GM19043 (cell line): ENCODE results near the gene CLCN7.

Source experiments
- ATAC-seq: cut with Tn5 transposase; IDR thresholded peaks from one replicate; pipeline ENCODE4 v1.9.1; 2021; ENCODE audit warnings: low read depth; ENCODE audit not compliant: unreplicated experiment

The CLCN7 gene

DNA sequence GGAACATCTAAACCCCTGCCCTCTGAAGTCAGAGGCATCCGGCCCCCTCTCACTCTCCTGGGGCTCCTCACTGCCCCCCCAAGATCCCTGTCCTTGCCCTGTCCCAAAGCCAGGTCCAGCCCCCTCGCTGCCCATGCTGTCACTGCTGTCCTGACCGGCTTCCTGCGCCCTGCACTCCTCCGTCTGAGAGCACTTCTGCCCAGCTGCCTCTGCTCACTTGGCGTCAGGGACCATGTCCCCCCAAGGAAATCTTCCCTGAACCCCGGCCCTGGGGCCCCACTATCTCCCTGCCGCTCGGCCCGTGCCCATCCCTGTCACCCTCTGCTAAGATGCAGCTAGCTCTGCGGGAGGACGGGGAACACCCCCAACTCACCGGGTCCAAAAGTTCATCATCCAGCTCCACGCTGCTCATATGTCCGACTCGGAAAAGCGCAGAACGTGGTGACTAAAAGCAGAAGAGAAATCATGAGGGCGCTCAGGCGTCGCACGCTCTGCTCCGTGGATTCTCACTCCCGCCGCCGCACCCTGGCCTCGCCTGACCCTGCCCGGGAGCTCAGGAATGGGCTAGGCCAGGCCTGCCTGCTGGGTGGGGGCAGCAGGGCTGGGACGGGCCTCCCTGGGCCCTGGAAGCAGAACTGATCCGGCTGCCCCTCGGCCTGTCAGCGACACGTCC is 9.8 kb downstream of the CLCN7 start:
- ATAC-seq = no peak

DNA sequence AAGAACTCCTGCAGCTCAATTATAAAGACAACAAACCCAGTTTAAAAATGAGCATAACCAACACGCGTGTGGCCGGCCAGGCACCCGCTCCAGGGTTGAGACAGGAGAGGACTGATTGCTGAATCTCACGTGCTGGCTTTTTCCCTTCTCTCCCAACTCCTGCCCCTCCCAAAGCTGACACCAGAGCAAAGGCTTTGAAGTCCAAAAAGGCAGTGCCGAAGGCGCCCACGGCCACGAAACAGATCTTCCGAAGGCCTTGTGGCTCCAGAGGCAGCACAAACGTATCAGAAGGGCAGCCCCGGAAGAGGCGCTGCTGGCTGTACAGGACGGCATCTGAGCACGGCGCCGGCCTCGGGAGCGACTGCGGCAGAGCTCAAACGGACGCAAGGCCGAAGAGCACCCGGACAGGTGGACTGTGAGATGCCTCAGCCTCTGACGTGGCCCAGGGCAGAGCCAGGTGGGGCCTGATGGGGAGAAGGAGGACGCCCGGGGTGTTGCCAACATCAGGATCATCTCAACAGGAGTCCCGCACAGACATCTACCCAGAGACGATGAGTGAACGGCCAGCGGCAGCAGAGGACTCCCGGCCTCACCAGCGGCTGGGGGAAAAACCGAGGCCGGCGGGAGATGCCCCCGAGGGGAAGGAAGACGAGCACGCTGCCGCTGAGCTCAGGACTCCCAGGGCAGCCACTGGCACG is 10.5 kb downstream of the CLCN7 start:
- ATAC-seq = no peak

DNA sequence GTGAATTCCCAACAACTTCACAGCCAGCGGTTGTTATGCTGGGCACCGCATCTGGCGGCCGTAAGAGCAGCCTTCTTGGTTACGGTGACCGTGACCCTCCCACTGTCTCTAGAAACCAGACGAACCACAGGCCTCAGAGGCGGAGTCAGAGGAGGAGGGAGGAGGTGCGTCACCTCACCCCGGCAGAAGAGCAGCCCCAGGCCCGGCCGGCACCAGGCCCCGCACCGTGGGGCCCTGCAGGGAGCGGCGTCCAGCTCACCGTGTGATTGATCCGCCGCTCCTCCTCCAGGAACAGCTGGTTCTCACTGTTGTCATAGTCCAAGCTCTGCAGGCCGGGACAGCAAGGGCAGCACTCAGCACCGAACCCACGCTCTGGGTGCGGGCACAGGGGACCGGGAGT is 13.7 kb downstream of the CLCN7 start:
- ATAC-seq = no peak

DNA sequence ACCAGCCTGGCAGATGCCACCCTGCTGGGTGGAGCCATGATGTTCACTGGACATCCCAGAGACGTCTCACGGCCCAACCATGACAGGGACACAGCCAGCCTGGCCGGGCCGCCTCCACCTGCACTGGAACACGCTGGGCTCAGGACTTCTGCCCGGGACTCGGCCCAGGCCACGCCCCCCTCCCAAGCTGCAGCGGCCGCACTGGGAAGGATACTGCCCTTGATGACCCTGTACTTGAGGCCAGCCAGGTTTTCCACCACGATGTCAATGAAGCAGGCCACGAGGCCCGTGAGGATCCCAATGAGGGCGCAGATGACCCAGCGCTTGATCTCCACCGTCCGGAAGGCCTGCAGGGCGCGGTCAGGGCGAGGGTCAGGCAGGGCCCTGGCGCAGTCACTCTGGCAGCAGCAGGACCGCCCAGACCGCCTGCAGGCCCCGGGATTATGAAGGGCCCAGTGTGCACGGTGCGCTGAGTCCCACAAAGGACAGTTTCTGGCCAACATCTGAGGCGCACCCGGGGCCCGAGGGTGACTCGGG is 14.2 kb downstream of the CLCN7 start:
- ATAC-seq = no peak

DNA sequence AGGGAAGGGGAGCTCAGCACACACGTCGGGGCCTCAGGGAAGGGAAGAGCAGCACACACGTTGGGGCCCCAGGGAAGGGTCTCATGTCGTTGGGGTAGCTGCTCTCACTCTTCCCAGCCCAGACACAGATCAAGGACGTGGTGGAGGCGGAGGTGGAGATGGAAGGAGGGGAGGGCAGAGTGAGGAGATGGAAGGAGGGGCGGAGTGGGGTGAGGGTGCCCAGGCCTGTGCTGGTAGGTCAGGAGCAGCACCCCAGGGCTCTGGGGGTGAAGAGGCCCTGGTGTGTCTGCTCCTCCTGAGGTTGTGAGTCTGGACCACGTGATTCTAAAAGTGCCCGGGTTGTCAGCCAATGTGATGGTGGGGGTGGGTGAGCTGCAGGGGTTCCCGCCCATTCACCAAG is 14.9 kb downstream of the CLCN7 start:
- no peak for ATAC-seq

DNA sequence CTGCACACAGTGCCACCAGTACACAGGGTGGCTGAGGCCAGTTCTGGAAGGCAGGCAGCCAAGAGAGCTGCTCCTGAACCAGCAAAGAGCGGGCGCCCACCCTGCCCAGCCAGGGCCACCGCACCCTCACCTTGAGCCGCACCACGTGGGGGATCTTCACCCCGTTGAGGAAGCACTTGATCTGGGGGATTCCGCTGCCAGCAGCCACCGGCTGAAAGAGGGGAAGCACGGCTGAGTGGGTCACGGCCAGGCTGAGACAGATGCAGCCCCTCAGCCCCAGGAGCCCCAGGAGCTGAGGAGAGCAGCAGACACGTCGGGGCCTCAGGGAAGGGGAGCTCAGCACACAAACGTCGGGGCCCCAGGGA is 15.9 kb downstream of the CLCN7 start:
- ATAC-seq = no peak

DNA sequence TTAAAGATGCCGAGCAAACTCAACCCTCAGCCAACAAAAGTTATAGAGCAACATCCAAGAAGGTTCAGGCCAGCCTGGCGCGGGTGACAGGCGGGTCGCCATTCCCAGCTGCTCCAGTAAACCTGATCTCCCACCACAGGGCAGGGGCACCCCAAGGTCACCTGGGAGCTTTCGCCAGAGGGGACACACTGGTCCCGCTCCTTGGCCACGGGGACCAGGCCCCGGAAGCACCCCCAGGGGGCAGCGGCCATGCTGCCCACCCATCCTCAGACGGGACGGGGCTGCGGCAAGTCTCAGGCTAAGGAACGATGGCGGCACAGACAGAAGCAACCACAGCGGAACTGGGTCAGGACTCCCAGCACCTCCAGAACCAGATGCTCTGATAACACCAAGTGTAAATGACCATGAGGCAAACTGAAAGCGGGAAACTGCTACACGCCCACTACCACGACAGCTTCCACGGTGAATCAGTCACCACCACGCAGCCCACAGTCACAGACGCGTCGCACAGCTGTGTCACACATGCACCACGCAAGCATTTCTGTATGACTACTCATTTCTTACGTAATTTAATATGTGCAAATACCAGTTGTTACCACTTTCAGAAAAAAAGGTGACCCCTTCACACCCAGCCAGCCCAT is 16.4 kb downstream of the CLCN7 start:
- no peak for ATAC-seq

DNA sequence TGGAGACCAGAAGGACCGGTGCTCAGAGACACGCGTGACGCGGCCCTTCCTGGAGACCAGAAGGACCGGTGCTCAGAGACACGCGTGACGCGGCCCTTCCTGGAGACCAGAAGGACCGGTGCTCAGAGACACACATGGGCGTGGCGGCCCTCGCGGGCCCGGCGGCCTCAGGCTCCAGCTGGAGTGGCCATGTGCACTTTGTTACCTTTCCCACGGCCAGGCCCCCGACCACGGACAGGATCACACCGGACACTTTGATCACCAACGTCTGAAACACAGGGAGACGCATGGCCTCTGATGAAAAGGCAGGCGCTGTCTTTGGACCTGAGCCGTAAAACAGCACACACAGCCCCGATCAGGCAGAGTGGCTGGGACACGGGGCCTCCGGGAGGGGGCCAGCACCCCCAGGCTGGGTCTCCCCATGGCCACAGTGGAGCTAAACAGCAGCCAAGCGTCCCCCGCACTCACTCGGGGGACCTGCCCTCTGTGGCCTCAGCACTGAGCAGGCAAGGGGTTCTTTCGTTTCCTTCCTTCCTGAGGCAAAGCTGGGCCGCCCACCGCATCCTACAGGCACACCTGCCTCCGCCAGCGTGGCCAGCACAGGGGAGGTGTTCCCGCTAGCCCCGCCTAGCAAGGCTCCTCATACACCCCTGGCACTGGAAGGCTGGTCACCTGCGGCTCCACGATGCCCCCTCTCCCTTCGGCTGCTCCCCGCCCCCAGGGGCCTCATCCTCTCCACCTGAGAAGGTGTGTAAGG is 17.2 kb downstream of the CLCN7 start:
- no peak for ATAC-seq

DNA sequence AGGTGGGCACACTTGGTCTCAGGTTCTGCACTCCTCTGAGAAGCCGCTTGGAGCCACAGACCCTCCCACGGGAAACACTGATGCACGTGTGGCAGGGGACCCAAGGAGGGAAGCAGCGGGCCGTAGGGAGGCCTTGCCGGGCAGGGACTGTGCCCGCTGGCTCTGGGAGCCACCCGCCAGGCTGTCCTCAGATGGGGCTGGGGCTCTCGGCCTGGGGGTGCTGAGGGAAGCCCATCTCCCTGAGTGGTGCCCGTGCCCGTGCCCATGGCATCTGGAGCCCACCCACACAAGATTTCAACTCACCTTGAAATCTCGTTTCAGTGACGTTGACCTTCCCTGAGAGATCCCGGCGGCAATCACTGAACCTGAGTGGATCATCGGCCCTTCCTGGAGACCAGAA is 17.9 kb downstream of the CLCN7 start:
- ATAC-seq = no peak

DNA sequence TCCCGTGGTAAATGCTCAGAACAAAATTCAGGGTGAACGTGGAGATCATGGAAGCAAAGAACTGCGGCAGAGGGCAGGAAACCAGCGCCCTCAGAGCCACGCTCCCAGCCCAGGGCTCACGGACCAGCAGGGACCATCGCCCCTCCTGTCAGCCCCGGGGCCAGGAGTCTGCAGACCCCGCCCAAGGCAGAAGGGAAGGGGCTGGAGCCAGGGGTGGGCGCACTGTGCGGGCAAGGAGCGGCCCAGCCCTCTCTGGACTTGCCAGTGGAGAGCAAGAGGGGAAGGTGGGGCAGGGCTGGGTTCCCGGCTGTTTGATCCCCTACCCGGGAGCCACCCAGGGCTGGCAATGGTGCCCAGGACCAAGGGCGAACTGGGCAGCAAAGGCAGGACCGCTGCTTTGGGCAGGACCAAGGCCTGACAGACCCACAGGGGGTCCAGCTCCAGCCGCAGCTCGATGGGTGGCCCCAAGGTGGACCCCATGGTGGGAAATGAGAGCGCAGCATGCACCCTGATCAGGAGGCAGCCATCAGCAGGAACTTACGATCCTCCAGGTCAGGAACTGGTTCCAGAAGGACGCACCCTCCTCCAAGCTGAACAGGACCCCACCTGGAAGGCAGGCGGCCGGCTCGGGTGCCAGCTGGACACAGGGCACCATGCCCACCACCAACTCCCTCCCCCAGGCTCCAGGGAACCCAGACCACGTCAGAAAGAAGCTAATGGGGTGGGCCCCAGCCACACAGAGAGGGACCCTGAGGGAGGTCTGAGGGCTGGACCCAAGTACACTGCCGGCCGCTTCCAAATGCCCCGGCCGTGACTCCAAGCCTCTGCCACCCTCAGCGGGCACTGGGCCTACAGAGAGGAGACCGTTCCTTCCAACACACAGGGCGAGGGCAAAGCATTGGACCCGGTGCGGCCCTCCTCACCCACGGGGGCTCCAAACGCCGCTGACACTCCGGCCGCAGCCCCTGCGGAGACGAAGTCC is 19.3 kb downstream of the CLCN7 start:
- ATAC-seq = no peak

DNA sequence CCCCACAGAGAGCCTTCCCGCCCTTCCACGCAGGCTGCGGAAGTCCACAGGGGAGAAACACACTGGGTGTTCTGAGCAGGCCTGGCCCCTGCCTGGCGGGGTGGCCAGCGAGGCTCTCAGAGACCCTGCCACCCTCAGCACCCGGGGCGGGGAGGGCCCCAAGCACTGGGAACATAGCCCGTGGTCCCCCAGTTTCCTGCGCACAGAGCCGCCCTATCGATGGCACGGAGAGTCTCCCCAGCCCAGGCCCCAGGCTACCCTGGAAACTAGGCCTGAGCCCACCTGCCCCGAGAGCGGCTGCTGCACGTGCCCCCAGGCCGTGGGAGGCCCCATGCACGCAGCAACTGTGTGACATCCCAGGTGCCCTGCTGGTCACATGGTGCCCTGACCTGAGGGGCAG is 20.3 kb downstream of the CLCN7 start:
- ATAC-seq = no peak

DNA sequence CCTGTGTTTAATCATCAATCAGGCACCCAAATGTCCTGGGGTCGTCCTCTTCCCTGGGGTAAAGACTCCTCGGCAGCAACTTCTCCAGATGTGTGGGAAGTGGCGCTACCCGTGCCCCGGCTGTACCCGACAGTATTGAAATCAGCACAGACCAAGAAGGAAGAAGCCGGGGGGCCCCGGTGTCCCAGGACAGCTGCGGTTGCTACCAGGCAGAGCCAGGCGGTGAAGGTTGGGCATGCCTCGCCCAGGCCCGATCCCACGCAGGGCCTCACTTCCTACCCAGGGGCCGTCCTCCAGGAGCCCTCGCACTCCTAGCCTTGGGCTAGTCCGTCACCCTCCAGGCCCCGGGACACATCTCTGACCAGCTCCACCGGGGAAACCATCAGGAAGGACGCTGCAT is 21.5 kb downstream of the CLCN7 start:
- no peak for ATAC-seq

DNA sequence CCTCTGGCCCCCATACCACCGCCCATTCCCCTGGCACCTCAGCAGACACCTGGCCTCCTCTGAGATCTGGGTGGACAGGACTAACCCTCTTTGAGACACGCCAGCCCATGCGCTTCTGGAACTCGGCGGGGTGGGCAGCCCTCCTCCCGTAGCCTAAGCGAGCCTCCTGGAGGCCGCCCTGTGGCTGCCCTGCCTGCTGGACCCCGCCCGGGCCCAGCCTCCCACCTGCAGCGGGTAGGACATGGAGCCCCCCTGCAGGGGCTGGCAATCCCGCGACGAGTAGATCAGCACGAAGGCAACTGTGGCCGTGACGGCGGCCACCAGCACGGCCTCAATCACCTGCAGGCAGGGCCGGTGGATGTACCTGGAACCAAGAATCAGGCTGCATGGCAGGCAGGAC is 22.3 kb downstream of the CLCN7 start:
- ATAC-seq = no peak

DNA sequence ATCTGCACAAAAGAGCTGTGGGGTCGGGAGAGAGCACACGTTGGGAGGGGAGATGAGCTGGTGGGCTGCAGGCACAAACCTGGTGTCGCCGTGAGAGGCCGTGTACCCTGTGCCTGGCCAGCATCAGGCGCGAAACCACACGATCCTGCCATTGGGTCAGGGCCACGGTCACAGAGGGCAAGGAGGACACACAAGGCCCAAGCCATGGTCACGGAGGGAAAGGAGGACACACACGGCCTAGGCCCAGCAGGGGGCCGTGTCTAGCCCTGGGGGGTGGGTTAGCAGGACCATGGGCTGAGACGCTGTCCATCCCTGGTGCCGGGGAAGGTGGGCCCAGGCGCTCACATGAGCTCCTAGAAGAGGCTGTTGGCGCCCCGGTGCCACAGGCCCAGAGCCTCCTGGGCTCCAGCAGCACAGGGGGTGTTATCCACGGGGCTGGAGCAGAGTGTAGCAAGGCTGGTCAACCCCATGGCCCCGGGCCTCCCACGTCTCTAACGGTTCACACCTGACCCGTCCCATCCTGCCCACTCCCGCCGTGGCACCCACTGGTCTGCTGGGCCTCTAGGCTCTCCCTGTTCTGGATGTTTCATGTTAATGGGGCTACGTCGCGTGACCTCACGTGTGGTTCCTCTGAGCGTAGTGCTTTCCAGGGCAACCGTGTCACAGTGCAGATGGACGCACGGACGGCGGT is 23.0 kb downstream of the CLCN7 start:
- no peak for ATAC-seq

DNA sequence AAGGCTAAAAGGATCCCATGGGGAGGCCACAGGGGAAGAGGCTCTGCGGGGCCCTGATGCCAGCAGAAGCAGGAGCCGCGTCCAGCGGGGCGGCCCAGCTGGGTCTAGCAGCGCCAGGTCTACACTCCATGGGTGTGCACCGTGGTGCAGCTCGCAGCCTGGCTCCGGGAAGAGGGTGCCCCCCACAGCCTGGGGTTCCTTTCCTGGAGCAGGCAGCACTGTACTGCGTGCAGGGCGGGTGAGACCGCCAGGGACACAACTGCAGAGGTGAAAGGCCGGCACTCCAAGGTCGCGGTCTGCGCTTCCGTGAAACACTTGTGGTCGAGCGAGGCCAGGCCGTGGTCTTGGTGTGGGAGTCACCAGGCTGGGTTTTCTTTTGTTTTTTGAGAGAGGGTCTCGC is 24.0 kb downstream of the CLCN7 start:
- ATAC-seq = no peak

DNA sequence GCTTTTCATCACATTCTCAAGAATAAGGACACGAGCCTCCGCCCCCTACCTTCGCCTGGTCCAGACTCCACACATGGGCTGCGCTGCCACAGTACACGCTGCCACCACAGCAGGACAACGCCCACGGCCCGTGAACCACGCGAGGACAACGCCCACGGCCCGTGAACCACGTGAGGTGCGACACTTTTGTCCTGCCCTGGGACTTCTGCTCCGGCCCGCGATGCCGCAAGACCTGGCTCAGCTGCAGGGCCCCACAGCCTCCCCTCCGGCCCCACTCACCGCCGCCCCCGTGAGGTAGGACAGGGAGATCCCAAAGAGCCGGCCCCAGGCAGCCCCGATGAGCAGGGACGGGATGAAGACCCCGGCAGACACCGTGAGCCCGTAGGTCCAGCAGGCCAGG is 24.6 kb downstream of the CLCN7 start:
- no peak for ATAC-seq

DNA sequence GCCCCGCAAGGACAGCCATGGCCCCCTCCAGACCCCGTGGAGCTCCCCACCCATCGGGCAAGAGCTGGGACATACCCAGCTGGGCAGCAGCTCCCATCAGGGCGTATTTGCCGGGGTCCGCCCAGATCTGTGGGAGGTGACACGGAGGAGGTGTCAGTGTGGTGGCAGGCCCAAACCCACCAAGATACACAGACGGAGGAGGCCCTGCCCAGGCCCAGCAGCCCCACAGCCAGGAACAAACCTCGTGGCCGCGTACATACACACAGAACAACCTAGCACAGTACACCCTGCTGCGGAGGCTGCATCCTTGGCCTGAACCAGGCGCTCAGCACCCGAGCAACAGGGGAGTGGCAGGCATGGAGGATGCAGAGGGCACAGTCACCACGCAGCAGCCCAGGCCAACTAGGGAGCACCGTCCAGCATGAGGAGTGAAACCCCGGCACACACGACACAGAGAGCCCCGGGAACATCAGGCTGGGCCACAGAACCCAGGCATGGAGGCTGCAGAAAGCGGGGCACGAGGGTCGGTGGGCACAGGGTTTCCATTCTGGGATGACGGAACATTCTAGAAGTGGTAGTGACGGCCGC is 25.5 kb downstream of the CLCN7 start:
- ATAC-seq = no peak

DNA sequence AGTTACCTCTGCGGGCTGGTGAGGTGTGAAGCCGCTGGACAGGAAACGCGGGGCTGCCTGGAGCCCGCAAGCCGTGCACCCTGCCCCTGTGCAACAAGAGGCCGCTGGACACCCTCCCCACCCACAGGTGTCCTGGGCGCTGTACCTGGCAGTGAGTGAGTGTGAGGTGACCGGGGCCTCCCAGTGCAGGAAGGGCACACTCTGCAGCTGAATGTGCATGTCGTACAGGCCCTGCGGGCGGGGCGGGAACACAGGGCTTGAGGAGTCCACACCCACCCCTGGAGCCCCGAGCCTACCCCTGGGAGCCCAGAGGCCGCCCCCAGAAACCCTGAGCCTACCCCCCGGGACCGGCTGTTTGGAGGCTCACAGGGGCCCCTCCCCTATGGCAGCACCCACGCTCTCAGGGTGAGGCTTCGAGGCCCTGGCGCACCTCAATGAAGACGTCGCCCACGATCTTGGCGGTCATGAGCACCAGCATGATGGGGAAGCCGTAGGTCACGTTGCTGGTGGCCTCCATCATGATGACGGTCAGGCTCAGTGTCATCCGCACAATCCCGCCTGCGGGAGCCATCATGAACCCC is 26.2 kb downstream of the CLCN7 start:
- no peak for ATAC-seq

DNA sequence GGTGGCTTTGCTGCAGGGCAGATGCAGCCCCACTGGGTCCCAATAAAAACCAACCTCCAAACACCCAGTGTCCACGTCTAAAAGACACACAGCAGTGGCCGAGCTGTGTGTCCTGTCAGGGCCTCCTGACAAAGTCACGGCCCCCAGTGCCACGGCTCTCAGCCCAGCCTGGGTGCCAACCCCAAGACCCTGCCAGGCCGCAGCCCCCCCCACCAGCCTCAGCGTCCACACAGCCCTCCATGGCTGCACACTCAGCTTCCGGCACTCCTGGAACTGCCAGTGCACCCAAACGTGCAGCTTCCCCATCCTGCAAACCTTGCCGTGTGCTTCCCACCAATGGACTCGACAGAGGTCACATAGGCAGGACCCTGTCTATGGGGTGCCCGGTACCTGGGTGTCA is 26.9 kb downstream of the CLCN7 start:
- no peak for ATAC-seq
